GM18499 (cell line): ENCODE results near the gene OR1F1.
"Not testable (repeated sequence)": the region's sequence is repeated elsewhere in the genome, so short reads cannot be mapped to it uniquely, and the experiment has no call there.

Source experiments
- ATAC-seq: cut with Tn5 transposase; IDR thresholded peaks from one replicate; pipeline ENCODE4 v1.9.1; 2021; ENCODE audit warnings: moderate number of reproducible peaks; ENCODE audit not compliant: insufficient read depth, unreplicated experiment

The OR1F1 gene

DNA sequence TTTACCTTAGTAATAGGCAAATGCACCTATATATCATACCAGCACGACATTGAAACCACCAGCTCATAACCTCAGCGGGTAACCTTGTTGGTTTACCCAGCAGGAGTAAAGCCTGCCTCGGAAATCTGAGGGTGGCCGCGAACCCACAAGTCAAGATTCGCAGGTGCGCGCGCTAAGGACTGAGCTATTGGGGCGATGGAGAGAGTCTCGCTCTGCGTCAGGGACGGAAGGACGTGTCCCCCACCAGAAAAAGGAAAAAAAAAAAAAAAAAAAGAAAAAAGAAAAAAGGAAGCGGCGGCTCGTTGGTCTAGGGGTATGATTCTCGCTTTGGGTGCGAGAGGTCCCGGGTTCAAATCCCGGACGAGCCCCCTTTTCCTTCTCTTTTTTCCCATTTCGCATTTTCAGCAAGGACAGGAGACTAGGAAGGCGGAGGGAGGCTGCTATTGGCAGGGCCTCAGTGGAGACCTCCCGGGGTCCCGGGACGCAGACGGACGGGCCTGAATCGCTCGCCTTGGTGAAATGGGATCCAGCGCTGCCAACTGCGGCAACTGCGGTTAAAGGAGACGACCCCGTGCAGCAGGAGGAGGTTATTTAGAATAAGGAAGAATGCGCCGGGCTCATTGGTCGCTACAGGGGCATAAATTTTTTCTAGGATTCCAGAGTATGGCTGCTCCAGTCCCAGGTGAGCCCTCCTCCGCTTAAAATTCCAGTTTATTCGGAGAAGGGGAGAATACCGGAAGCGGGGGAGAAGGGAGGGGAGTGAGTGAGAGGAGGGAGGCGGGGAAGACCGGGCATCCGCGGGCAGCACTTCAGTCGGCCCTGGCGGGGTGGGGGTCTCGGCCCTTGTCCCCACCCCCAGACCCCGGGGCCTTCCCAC is at the start of gene OR1F1:
Gene OR1F1 (plus strand): TSS at position 407 of the 877 bp plus-strand sequence.
- ATAC-seq, result no peak

DNA sequence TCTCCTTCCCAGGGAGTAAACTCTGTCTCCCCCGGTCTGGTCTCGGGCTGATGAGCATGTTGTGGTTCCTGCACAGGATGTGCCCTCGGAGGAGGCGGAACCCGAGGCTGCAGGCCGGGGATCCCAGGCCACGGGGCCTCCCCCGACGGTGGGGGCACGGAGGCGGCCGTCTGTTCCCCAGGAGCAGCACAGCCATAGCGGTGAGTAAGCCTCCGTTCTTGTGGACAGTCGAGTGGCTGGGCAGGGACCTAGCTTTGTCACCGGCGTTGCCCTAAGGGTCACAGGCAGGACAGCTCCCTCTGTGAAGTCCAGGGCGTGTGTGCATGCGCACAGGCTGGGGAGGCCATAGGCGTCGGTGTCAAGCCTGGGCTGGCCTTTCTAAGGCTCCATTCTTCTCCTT is 49.7 kb upstream of the OR1F1 start:
- no peak for ATAC-seq

DNA sequence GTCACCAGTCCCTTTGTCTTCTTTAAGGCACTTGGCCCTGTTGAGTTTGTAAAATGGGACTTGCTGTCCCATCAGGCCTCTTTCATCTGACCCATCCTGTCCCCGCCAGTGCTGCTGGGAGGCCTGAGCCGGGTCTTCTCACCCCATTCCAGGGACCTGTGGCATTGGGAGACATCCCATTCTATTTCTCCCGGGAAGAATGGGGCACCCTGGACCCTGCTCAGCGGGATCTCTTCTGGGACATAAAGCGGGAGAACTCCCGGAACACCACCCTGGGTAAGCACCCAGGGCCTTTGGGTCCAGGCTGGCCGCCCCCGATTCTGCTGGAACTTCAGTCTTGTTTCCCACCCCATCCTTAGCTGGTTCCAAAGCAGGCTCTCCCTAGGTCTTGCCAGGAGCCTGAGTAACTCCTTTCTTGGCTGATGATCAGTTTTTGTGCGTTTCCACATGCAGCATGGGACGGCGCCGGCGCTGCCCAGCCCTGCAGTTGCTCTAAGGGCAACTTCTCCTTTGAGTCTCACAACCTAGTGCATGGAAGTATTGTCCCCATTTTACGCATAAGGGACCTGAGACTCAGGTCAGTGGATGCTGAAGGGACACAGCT is 49.1 kb upstream of the OR1F1 start:
- ATAC-seq, result no peak

GRCh38 chr16:3139561-3139960 is 48.4 kb upstream of the OR1F1 start:
- ATAC-seq, result not testable (repeated sequence)

- ATAC-seq, result no peak
These were observed 47.2 kb upstream of the OR1F1 start for GRCh38 chr16:3140603-3141427.

DNA sequence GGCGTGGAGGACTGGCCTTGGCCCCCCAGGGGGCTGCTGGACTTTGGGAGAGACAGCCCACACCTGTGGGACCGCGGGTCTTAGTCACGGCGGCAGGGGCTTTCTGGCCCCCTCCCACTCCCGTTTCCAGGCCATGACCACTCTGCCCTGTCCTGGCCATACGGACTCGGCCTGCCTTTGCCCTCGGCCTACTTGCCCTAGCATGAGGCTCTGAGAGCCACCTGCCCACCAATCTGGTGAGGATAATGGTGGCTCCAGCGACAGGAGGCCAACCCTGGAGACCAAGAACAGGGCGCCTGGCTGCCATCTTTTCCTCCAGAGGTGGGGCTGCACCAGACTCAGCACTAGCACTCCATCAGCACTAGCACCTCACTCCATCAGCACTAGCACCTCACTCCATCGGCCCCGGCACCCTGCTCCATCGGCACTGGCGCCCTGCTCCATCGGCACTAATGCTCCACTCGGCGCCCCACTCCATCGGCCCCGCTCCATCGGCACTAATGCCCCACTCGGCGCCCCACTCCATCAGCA is 46.2 kb upstream of the OR1F1 start:
- no peak for ATAC-seq

DNA sequence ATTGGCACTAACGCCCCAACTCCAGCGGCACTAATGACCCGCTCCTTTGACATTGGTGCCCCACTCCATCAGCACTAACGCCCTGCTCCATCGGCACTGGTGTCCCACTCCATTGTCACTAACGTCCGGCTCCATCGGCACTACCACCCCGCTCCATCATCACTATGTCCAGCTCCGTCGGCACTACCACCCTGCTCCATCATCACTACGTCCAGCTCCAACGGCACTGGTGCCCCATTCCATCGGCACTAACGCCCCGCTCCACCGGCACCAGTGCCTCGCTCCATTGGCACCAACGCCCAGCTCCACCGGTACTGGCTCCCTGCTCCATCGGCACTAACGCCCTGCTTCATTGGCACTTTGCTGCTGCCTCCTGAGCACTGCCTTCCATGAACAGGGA is 45.7 kb upstream of the OR1F1 start:
- no peak for ATAC-seq

- ATAC-seq, result no peak
These were observed 45.2 kb upstream of the OR1F1 start for GRCh38 chr16:3142770-3143169.

- no peak for ATAC-seq
These were observed 44.8 kb upstream of the OR1F1 start for GRCh38 chr16:3143189-3143588.

DNA sequence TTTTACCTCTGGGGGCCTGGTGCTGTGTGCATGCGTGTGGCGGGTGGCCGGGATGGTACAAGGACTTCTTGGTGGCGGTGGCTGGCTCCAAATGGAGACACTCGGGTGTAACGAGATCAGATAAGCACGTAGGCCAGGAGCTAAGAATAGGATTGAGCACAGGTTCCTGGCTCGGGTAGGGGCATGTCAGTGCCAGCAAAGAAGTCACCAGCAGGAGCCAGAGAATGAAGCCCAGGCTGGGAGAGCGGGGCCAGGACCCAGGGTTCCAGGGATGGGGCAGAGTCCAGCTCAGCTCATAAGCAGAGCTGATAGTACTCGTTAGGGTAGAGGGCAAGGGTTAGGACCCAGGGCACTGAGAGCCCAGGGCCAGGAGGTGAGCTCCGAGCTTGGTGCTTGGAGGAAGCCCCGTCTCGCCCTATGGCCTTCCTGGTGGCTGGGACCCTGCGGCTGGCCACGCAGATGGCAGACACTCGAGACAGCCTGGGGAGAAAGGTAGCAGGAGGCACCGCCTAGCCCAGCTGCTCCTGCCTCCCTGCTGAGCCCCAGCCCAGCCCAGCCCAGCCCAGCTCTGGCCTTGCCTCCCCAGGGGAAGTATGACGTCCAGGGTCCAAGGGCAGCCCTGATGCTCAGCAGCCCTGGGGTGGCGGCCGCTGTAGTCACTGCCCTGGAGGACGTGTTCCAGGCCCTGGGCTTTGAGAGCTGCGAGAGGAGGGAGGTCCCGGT is 44.2 kb upstream of the OR1F1 start:
- ATAC-seq, result no peak

- ATAC-seq, result no peak
These were observed 43.6 kb upstream of the OR1F1 start for GRCh38 chr16:3144321-3144983.

DNA sequence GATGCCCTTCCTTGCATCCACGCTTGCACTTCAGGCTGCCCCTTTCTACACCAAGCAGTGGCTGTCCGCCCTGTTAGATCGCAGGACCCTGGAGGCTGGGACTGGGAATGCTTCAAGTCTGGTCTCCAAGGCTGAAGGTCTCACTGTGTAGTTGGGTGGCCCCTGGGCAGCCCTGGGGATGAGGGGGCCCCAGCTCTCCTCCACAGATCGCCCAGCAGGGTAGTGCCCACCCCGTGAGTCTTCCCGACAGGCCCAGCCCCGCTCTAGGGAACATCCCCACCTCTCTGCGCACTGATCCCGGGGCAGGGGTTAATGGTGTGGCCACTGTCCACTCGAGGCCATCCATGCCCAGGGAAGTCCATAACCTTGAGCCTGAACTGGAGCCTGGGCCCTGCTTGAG is 42.9 kb upstream of the OR1F1 start:
- no peak for ATAC-seq

DNA sequence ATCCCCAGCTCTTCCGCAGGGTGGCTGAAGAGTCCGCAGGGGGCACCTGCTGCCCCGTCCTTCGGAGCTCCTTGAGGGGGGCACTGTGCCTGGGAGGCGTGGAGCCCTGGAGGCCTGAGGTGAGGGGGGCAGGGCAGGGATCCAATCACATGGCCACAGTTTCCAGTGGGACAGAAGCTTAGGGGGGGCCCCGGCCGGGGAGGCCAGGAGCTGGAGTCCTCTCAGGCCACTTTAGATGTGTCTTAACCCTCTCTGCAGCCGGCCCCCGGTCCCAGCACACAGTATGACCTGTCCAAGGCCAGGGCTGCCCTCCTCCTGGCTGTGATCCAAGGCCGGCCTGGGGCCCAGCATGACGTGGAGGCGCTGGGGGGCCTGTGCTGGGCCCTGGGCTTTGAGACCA is 42.3 kb upstream of the OR1F1 start:
- ATAC-seq, result no peak

DNA sequence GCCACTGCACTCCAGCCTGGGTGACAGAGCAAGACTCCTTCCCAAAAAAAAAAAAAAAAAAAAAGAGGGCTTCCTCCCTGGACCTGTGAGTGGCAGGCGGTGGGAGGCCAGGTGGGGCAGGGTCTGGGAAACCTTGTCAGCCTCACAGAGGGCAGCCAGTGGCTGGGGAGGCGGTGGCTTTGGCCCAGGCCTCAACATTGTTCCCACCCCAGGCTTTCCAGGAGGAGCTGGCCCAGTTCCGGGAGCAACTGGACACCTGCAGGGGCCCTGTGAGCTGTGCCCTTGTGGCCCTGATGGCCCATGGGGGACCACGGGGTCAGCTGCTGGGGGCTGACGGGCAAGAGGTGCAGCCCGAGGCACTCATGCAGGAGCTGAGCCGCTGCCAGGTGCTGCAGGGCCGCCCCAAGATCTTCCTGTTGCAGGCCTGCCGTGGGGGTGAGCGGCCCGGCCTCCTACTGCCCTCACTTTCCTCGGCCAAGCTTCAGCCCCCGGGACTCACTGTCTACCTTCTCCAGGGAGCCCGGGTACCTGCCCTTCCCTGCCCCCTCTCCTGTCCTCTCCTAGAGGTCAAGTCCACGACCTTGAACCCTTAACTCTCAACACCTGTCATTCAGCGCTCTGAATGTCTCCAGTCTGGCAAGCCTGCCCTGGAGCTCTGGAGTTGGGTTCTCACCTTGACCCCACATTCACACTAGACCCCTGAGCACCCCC is 40.8 kb upstream of the OR1F1 start:
- no peak for ATAC-seq

DNA sequence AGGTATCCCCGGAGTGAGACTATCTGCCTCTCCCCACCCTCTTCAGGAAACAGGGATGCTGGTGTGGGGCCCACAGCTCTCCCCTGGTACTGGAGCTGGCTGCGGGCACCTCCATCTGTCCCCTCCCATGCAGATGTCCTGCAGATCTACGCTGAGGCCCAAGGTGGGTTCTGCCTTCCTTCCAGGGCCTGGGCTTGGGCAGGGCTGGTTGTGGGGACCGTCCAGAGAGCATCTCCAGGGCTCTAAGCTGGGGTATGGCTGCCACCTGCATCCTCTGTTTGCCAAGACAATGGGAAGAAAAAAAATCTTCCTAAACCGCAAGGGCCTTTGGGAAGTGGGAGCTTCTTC is 40.3 kb upstream of the OR1F1 start:
- ATAC-seq, result no peak

DNA sequence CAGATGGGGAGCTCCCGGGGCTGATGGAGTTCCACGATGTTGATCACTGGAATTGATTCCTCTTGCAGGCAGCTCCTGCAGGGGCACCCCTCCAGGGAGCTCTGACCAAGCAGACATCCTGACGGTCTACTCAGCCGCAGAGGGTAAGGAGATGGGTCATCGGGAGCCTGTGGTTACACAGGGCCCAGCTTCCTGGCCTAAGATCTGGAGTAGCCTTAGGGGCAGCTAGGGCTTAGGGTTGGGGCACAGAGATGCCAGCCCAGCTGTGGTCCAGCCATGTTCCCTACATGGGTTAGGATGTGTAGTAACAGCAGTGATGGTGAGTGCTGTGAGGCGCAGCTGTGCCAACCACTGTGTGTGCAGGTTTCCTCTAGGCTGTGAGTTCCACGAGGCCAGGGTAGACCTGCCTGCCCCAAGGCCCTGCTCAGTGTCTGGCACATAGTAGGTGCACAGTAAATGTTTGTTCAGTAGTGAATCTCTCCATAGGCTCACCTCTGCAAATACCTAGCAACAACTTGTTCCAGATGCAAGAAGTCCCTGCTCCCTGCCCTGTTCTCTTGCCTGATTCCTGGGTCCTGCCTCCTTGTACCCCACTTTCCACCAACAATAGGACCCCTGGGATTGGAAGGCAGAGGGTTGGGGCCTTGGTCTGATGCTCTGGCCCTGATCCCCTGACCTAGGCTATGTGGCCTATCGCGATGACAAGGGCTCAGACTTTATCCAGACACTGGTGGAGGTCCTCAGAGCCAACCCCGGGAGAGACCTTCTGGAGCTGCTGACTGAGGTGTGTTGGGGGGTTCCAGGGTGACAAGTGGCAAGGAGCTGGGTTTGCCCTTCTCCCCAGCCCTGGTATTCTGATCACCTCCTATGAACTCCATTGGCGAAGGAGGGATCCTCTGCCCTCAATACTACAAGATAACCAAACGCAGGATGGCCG is 39.5 kb upstream of the OR1F1 start:
- no peak for ATAC-seq

- no peak for ATAC-seq
These were observed 38.8 kb upstream of the OR1F1 start for GRCh38 chr16:3149193-3149530.

GRCh38 chr16:3149630-3150345 is 38.2 kb upstream of the OR1F1 start:
- no peak for ATAC-seq
